Endothelial cell of hepatic sinusoid (primary cell): ENCODE measurements around the gene OR2H2.

Source experiments
- in situ Hi-C: cut with HindIII; loops from 2 replicates; pipeline ENCODE4 v1.10.0; 2017; ENCODE audit warnings: low sequenced_read_pairs

OR2H2 gene

DNA sequence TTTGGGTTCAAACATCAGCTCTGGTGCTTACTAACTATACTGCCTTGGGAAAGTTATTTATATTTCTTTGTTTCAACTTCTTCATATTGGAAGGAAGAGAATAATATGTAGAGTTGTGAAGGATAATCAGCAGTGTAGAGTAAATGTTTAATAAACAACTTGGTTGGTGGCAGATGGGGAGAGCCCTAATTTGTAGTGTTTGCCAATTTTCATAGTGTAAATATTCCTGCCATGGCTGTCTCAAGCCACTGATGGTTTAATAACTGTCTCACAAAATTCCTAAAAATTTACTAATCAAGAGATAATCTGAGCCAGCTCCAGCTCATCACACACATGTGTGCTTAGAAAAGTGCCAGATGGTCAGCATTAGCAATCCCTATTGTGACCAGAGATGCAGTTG is at the start of gene OR2H2:
TSS of gene OR2H2 (plus strand) at position 301 of the 400 bp plus-strand sequence. CDS start 2,824 bp downstream, outside the sequence.
- in situ Hi-C loops = no loop called here

DNA sequence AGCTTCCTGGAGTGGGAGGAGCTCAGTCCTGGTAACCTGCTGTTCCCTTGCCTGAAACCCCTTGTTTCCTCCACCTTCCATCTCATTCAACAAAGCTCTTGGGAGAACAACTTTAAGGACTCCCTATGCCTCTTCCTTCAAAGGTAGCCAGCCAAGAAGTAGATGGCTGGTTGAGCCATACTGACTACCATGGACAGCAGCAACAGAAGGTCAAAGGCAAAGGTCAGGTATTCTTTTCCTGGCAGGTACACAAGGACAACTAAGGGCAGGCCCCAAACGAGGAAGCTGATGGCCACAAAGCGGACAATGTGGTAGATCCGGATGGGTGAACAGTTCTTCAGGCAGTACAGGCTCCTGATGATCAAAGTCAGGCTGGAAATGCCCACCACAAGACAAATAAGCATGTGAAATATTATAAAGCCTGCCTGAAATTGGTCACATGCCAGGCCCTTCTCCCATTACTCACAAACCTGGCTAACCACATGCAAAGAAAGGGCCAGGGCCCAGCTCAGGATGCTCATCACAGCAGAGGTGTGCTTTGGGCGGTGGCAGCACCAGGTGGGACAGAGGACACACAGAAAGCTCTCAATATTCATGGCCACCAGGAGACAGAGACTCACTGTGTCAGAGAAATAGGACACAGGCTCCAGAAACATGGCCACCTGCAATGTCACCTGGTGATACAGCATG is 47.1 kb upstream of the OR2H2 start:
- in situ Hi-C loops = no loop called here

DNA sequence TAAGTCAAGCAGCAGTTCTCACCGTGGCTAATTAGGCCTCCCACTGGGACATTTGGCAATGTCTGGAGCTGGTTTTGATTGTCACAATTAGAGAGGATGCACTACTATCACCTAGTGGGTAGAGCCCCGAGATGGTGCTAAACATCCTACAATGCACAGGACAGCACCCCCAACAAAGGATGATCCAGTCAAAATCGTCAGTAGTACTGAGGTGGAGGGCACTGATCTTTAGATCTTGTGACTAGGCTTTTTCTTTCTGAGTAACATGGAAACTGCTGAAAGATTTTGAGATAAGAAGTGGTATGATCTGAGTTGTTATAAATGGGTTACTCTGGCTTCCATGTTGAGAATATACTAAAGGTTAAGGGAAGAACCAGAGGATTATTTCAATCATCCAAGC is 37.3 kb upstream of the OR2H2 start:
- in situ Hi-C loops = no loop called here

DNA sequence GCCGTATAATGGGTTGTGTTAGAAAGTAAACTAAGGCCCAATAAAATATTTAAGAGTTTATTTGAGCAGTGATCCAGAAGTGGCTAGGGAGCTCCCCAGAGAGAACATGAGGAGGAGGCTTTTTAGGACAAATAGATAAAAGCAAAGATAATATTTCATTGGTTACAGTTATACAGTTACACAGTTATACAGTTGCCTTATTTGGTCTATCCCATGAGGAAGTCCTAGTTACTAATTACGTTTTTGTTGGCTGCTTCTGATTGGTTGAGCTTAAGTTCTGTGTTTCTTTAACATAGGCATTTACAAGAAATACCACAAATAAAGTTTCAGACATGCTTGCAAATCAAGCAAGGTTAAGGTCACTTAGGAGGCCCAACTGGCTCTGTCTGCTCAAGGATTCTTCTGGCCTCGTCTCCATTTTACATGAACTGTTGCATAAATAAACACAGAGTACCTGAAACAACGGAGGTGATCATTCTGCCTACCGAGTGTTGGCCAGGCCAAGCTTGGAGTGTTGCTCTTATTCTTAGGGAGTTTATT is 32.3 kb upstream of the OR2H2 start:
- in situ Hi-C loops = no loop called here

DNA sequence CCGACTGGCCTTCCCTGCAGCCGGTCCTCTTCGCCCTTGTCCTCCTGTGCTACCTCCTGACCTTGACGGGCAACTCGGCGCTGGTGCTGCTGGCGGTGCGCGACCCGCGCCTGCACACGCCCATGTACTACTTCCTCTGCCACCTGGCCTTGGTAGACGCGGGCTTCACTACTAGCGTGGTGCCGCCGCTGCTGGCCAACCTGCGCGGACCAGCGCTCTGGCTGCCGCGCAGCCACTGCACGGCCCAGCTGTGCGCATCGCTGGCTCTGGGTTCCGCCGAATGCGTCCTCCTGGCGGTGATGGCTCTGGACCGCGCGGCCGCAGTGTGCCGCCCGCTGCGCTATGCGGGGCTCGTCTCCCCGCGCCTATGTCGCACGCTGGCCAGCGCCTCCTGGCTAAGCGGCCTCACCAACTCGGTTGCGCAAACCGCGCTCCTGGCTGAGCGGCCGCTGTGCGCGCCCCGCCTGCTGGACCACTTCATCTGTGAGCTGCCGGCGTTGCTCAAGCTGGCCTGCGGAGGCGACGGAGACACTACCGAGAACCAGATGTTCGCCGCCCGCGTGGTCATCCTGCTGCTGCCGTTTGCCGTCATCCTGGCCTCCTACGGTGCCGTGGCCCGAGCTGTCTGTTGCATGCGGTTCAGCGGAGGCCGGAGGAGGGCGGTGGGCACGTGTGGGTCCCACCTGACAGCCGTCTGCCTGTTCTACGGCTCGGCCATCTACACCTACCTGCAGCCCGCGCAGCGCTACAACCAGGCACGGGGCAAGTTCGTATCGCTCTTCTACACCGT is 31.5 kb upstream of the OR2H2 start:
- in situ Hi-C loops = no loop called here

DNA sequence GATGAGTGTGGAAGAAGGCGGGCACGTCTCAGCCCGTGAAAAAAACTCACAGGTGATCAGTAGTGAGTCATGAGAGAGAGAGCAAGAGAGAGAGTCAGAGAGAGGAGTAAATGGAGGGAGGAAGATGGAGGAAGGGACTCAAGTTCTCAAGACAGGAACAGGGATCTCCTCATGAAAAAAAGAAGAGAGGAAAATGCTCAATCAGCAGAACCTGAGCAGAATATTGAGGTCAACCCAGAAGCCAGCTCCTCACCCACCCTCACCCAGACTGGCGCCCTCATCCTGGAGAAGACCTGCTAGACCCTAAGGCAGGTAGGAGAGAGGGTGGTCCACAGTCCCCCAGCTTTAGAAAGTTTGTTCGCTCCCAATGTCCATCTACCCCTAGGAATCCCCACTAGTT is 30.2 kb upstream of the OR2H2 start:
- in situ Hi-C loops = no loop called here

DNA sequence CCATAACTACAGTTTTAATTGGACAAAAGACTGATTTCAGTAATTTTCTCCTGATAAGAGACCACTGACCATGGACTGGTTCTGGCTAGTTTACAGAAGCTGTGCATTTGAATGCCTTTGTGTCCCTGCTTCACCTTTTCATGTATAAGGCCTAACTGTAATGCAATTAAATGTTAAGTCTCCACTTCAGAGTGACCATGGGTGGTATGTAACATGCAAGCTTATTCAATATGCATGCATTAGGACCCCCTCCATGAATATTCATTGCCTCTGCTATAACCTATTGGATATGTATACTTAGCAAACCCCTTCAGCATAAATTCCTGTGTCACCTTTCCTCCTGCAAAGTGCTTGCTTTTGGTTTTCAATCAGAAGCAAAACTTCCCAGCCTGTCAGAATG is 27.6 kb upstream of the OR2H2 start:
- in situ Hi-C loops = no loop called here

DNA sequence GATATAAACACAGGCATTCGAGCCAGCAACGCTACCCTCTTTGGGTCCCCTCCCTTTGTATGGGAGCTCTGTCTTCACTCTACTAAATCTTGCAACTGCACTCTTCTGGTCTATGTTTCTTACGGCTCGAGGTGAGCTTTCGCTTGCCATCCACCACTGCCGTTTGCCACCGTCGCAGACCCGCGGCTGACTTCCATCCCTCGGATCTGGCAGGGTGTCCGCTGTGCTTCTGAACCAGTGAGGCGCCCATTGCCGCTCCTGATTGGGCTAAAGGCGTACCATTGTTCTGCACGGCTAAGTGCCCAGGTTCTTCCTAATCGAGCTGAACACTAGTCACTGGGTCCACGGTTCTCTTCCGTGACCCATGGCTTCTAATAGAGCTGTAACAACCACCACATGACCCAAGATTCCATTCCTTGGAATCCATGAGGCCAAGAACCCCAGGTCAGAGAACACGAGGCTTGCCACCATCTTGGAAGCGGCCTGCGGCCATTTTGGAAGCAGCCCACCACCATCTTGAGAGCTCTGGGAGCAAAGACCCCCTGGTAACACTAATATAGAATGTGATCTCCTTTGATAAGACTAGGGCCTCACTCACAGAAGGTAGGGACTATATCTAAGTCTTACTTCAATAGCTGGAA is 26.4 kb upstream of the OR2H2 start:
- in situ Hi-C loops = no loop called here

DNA sequence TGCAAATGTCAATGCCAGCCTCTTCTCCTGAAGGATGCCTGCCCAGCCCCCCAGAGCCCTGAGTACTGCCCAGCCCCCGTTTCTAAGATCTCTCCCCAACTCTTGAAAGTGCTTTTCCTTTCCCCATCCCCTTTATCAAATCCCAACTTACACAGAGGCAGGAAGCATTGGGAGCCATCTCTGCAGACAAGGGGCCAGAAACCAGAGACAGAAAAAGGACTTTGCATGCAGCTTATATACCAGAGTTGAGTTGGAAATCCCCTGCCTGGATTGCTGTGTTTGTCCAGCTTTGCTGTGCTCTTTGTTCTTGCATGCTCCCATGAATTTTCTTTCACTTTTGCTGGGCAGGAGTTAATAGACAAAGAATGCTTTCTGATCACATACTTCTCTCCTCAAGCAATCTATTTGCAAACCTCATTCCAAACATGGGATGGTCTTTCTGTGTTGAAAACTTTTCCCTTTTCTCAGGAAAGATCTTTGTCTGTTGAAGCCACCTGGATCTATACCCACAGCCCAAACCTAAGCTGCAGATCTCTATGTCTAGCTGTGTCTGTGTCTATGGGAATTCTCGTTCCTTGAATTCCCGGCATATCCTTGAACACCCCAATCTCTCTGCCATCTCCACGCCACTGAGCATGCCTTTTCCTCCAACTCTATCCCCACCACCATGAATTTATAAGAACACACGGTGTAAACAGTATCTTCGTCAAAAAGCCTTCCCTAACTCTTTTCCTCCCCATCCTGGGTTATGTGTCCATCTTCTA is 25.2 kb upstream of the OR2H2 start, which contains the start of gene UBD:
TSS of gene UBD (minus strand) at position 209 of the 764 bp plus-strand sequence. CDS start at position 178, 31 bp downstream.
- in situ Hi-C loops = no loop called here

DNA sequence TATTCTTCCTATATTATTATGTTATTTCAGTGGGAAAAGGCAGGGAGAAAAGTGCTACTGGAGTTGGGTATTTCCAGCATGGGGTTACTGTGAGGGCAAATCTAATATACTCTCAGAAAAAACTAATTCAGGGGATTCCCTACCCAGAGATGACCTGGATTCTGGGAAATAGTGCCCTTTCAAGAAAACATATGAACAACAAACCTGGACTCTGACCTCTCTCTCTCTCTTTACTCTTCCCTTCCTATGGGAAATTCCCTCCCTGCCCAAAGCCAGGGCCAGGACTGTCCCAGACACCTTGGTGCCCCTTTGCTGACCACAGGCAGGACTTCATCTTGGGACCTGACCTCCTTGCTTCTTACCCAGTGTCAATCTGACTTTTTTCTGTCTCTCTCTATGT is 23.8 kb upstream of the OR2H2 start:
- in situ Hi-C loops = no loop called here

DNA sequence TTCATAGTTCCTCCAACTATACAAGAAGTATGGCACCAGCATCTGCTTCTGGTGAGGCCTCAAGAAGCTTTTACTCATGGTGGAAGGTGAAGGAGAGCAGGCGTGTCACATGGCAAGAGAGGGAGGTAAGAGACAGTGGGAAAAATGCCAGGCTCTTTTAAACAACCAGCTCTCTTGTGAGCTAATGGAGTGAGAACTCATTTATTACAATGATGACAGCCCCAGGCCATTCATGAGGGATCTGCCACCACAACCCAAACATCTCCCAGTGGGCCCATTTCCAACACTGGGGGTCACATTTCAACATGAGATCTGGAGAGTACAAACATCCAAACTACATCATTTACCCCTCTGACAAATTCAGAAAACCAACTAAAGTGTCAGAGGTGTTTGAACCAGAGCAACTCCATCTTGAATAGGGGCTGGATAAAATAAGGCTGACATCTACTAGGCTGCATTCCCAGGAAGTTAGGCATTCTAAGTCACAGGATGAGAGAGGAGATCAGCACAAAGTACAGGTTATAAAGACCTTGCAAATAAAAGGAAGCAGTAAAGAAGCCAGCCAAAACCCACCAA is 23.2 kb upstream of the OR2H2 start:
- in situ Hi-C loops = no loop called here

DNA sequence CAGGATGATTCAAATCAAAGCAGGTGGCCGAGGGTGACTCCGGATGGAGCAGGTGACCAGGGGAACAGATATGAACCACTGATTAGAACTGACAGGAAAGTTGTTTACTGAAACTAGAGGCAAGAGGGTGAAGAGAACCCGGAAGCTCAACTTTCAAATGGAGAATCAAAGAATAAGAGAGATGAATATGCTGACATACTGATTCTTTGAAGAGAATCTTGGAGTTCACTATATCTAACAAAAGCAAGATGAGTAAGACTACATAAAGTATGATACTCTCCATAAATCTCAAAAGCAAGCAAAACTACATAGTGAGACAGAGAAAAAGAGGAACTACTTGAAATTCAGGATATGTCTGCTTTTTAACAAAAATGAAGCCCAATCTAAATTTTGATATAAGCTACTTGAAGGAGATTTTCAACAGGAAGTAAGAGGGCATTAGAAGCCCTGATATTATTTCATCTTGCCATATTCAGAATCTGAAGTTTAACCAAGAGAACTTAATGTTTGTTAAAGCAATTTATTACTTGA is 21.4 kb upstream of the OR2H2 start:
- in situ Hi-C loops = no loop called here

DNA sequence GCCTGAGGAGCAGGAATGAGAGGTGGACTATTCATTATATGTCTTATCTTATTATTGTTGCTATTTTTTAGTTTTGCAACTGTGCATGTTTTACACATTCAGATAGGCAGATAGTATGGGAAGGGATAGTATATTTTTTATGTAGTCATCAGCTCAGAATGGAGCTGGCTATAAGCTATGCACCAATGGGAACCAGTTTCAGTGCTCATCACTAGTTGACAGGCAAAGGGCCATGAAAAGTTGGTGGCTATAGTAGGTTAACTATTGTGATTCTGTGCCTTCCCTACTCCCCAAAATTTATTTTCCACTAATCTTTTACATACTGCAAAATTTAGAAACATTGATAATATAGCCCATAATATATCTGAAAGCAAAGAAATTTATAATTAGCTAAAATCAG is 20.0 kb upstream of the OR2H2 start:
- in situ Hi-C loops = no loop called here

DNA sequence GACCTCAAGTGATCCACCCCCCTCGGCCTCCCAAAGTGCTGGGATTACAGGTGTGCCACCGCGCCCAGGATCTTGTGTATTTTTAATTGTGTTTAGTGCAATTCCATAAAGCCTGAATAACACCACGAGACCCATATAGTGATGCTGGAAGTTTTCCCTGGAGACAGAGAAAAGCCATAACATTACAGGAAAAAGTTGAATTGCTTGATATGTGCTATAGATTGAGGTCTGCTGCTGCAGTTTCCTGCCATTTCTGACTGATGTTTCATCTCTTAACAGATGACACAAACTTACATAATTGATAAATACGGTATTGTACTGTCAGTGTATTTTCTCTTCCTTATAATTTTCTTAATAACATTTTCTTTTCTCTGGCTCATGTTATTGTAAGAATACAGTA is 18.1 kb upstream of the OR2H2 start:
- in situ Hi-C loops = no loop called here

DNA sequence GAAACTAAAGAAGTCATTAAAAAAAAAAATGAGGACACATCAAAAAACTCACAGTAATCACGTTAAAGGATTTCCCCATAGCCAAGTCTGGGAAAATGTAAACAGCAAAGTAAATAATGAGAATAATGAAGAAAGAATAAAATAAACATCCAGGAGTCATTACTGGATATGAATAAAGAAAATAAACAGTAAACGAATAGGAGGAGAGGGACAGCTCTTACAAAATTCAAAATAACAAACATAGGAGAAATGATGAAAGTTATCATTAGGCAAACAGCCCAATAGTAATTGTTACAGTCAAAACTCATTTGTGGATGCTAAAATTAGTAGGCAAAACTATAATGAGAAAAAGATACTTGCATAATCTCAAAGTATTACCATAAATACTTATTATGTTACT is 17.4 kb upstream of the OR2H2 start:
- in situ Hi-C loops = no loop called here

DNA sequence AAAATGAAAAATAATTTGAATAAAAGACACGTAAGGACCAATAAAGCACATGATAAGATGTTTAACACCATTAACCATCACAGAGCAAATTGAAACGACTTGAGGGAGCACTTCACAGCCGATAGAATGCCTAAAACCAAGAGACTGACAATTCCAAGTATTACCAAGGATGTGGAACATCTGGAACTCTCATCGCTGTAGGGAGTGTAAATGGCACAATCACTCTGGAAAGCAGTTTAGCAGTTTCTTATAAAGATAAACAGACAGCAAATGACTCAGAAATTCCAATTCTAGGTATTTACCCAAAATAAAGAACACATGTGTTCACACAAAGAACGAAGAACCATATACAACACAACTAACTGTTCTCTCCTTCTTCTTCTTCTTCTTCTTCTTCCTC is 16.9 kb upstream of the OR2H2 start:
- in situ Hi-C loops = no loop called here

DNA sequence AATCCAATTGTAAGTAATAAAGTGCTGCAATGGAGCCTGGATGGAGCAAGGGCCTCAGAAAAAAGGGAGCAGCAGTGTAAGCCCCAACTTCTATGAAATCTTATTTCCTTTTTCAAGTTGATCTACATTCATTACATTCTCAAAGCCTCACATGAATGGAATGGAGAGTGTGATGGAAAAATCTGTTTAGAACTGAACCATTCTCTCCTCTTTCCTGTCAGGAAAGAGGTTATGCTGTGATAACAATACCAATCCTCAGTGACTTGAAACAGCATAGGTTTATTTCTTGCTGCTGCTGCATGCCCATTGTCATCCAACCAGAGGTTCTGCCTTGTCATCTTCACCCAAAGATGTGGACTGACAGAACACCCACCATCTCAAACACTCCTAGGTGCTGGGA is 8.9 kb upstream of the OR2H2 start:
- in situ Hi-C loops = no loop called here

DNA sequence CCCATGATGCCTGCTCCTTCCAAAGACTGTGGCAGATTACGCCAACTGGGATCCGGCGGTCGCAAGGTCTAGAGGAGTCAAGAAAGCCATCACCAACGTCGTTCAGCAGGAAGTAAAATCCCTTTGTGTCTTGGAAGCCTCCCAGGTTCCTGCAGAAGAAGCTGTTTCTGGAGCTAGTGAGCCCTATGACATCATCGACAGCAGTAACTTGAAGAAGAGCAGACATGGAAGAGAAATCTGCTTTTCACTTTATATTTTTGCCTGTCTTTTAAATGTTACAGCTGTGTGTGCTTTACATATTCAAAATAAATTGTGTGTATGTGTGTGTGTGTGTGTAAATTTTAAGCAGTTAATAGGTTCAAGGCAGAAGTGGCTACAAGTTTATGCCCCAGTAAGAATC is 7.4 kb upstream of the OR2H2 start:
- in situ Hi-C loops = no loop called here

DNA sequence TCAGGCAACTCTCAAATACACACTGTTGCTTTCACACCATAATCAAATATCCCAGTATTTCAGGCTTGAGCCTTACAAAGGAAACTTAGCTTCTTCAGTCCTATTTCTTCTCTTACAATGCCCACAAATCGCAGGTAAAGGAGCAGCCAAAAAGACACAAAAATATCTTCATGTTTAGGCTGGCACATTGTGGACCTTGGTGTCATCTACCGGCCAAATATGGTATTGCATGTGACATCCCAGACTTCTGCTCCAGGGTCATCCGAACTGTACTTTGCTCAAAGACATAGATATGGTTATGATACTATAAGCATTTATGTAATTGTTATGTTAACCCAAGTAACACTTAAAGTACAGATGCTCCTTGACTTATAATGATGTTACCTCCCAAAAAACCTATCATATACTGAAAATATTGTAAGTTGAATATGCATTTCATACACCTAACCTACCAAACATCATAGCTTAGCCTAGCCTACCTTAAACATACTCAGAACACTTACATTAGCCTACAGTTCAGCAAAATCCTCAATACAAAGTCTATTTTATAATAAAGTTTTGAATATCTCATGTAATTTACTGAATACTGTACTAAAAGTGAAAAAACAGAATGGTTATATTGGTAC is 4.6 kb downstream of the OR2H2 start:
- in situ Hi-C loops = no loop called here
